LNCaP clone FGC (cell line): ENCODE data around the gene MAB21L3.

Experiments used
- DNase-seq: peaks from one replicate; pipeline ENCODE4 v3.0.0-alpha.2; 2011; ENCODE audit warnings: low read depth
- H3K4me3 ChIP-seq: 2 replicates; pipeline ENCODE4 v1.5.1; 2011; ENCODE audit warnings: mild to moderate bottlenecking, low read depth, low read length, control low read depth
- CTCF ChIP-seq: IDR thresholded peaks from 2 replicates; pipeline ENCODE4 v1.5.1; 2012; ENCODE audit warnings: mild to moderate bottlenecking; ENCODE audit not compliant: control insufficient read depth, insufficient read depth; ENCODE audit errors: extremely low read depth

The MAB21L3 gene

GRCh38 chr1:116118471-116118870, 7.3 kb downstream of the MAB21L3 start:
- H3K4me3 ChIP-seq, result no peak overlapping the region
- TF ChIP-seq CTCF, result no peak
- no peak for DNase-seq

- DNase-seq, result no peak
- TF ChIP-seq CTCF, result no peak
- no peak overlapping the region for H3K4me3 ChIP-seq
Measured at GRCh38 chr1:116119876-116120275, 8.7 kb downstream of the MAB21L3 start.

- H3K4me3 ChIP-seq, result no peak overlapping the region
- no peak for DNase-seq
- TF ChIP-seq CTCF, result no peak
Measured at GRCh38 chr1:116122955-116123757, 12.0 kb downstream of the MAB21L3 start.

GRCh38 chr1:116123837-116124533, 12.8 kb downstream of the MAB21L3 start:
- no peak for TF ChIP-seq CTCF

GRCh38 chr1:116125758-116126157, 14.6 kb downstream of the MAB21L3 start:
- DNase-seq, result no peak
- H3K4me3 ChIP-seq, result no peak overlapping the region
- no peak for TF ChIP-seq CTCF

More at GRCh38 chr1:116123837-116124533, 12.8 kb downstream of the MAB21L3 start:
- DNase-seq, result peak; percentile 80
- no peak overlapping the region for H3K4me3 ChIP-seq

- DNase-seq, result no peak
- no peak for TF ChIP-seq CTCF
Measured at GRCh38 chr1:116126281-116126680, 15.1 kb downstream of the MAB21L3 start.

More at GRCh38 chr1:116126281-116126680, 15.1 kb downstream of the MAB21L3 start:
- H3K4me3 ChIP-seq, result no peak overlapping the region
